ENCODE measurements around the gene CFAP46.
"Not testable (repeated sequence)": the region's sequence is repeated elsewhere in the genome, so short reads cannot be mapped to it uniquely, and the experiment has no call there.

Gene CFAP46

GRCh38 chr10:132904181-132904813 lies 38.1 kb downstream of the CFAP46 start:
- DNase-seq (ENCODE audit: insufficient read length, low spot score) (no peak), FAIRE-seq (no peak)
- TF ChIP-seq CTCF (IDR thresholded peaks at IDR 0.05; ENCODE audit: insufficient read depth, missing control alignments): peak; percentile 59

- FAIRE-seq: not testable (repeated sequence)
Observed at GRCh38 chr10:132902656-132903575, 39.5 kb downstream of the CFAP46 start.

GRCh38 chr10:132901351-132901750 lies 41.0 kb downstream of the CFAP46 start:
- DNase-seq (ENCODE audit: insufficient read length, low spot score) (no peak), FAIRE-seq (no peak)
- TF ChIP-seq CTCF (IDR thresholded peaks at IDR 0.05; ENCODE audit: insufficient read depth, missing control alignments): no peak

More at GRCh38 chr10:132902656-132903575, 39.5 kb downstream of the CFAP46 start:
- DNase-seq (ENCODE audit: insufficient read length, low spot score): not testable (repeated sequence)

GRCh38 chr10:132900211-132900756 lies 42.1 kb downstream of the CFAP46 start:
- FAIRE-seq (no peak), DNase-seq (ENCODE audit: insufficient read length, low spot score) (no peak)
- TF ChIP-seq CTCF (IDR thresholded peaks at IDR 0.05; ENCODE audit: insufficient read depth, missing control alignments): no peak

GRCh38 chr10:132899751-132900065 lies 42.7 kb downstream of the CFAP46 start:
- DNase-seq (ENCODE audit: insufficient read length, low spot score): no peak
- FAIRE-seq: no peak
- TF ChIP-seq CTCF (IDR thresholded peaks at IDR 0.05; ENCODE audit: insufficient read depth, missing control alignments): no peak

GRCh38 chr10:132899054-132899750 lies 43.2 kb downstream of the CFAP46 start:
- DNase-seq (ENCODE audit: insufficient read length, low spot score): no peak
- TF ChIP-seq CTCF (IDR thresholded peaks at IDR 0.05; ENCODE audit: insufficient read depth, missing control alignments): no peak
- no peak for FAIRE-seq

GRCh38 chr10:132898391-132899053 lies 43.8 kb downstream of the CFAP46 start:
- DNase-seq (ENCODE audit: insufficient read length, low spot score) (no peak), FAIRE-seq (no peak)
- TF ChIP-seq CTCF (IDR thresholded peaks at IDR 0.05; ENCODE audit: insufficient read depth, missing control alignments): no peak

Data from D721Med (cell line).